Gastrocnemius medialis (tissue), 4 donors: ENCODE data around the gene GATM.

ENCODE experiments used
- POLR2A ChIP-seq, 2 donors: fragments of 450-650 bp; IDR thresholded peaks; one replicate each; pipeline ENCODE4 v1.6.1; 2017; ENCODE audit warnings: antibody characterized with exemption in 2 of 2, mild to moderate bottlenecking in 2 of 2, moderate library complexity in 2 of 2
- TF ChIP-seq, protein P1 (sequence below), 5 experiments: fragments of 450-650 bp in 3 of 5; fragments of 200-600 bp in 2 of 5; sonication (generic) in 2 of 5; IDR thresholded peaks in 4 of 5; conservative IDR thresholded peaks in 1 of 5; 1 replicate in 4 of 5; 2 replicates in 1 of 5; pipeline ENCODE4 v1.5.1; 2016 to 2019; ENCODE audit warnings: antibody characterized with exemption in 5 of 5, mild to moderate bottlenecking in 3 of 5, moderate library complexity in 3 of 5

DNA sequence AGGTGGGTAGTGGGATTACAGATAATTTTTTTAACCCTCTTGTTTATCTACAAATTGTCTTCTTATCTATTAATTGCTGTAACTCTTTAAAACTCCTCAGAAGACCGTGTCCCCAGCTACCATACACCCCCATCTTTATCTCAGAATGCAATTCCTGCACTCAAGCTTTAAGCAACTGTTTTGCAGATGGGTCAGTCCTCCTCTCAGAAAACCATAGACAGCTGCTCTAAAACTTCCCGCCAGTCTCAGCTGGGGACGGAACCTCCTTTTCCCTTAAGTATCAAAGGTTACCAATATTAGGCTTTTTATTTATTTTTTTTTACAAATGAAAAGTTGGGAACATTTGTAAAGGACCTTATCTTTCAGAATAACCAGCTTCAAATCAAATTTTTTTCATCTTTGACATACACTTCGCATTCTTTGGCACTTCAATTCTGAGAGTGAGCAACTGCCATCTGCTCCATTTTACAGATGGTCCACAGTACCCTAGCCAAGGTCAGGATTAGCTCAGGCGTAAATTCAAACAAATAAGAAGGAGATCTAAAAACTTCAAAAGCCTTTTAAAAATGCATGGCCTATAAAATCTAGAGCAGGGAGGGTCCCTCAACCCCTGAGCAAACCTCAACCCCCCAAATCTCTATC is 1.3 kb downstream of the GATM start:
- TF ChIP-seq, protein P1, sequence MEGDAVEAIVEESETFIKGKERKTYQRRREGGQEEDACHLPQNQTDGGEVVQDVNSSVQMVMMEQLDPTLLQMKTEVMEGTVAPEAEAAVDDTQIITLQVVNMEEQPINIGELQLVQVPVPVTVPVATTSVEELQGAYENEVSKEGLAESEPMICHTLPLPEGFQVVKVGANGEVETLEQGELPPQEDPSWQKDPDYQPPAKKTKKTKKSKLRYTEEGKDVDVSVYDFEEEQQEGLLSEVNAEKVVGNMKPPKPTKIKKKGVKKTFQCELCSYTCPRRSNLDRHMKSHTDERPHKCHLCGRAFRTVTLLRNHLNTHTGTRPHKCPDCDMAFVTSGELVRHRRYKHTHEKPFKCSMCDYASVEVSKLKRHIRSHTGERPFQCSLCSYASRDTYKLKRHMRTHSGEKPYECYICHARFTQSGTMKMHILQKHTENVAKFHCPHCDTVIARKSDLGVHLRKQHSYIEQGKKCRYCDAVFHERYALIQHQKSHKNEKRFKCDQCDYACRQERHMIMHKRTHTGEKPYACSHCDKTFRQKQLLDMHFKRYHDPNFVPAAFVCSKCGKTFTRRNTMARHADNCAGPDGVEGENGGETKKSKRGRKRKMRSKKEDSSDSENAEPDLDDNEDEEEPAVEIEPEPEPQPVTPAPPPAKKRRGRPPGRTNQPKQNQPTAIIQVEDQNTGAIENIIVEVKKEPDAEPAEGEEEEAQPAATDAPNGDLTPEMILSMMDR (IDR thresholded peaks at IDR 0.05 in 4 of 5, conservative IDR thresholded peaks at IDR 0.05 in 1 of 5): no peak
- no peak for TF ChIP-seq POLR2A (IDR thresholded peaks at IDR 0.05)
